HepG2 (cell line): ENCODE results near the gene SPOP. TPM values are rescaled to one million over a fixed set of nuclear protein-coding genes. Genes with fewer than 3 reads are reported as not detected.

Experiments
- BHLHE40 ChIP-seq: IDR thresholded peaks from 2 replicates; pipeline ENCODE4 v1.6.1; 2011; ENCODE audit warnings: low read length, improper control_type of control experiment
- CHCHD3 ChIP-seq: sonication (generic); formaldehyde crosslinking; IDR thresholded peaks from 2 replicates; pipeline ENCODE4 v1.8.0; 2022; ENCODE audit warnings: mild to moderate bottlenecking, missing genetic modification reagents, moderate library complexity
- EZH2 ChIP-seq: conservative IDR thresholded peaks from 2 replicates; pipeline ENCODE4 v1.6.1; 2012; ENCODE audit warnings: mild to moderate bottlenecking, low read depth, low read length, moderate library complexity
- ISL2 ChIP-seq: sonication (generic); formaldehyde crosslinking; IDR thresholded peaks from 2 replicates; pipeline ENCODE4 v1.5.0; 2020; ENCODE audit warnings: missing genetic modification reagents
- ISX ChIP-seq: sonication (generic); formaldehyde crosslinking; conservative IDR thresholded peaks from 2 replicates; pipeline ENCODE4 v1.5.0; 2020; ENCODE audit warnings: missing genetic modification reagents
- MAFK ChIP-seq, 2 experiments: IDR thresholded peaks in 1 of 2; conservative IDR thresholded peaks in 1 of 2; 2 replicates each; pipeline ENCODE4 v1.6.1; 2011; ENCODE audit warnings: improper control_type of control experiment in 2 of 2, low read length in 2 of 2
- MIER3 ChIP-seq: IDR thresholded peaks from 2 replicates; pipeline ENCODE4 v1.6.1; 2016; ENCODE audit warnings: missing compliant biosample characterization, borderline replicate concordance
- NRL ChIP-seq: sonication (generic); formaldehyde crosslinking; IDR thresholded peaks from 2 replicates; pipeline ENCODE4 v1.5.0; 2020; ENCODE audit warnings: missing genetic modification reagents, mild to moderate bottlenecking, moderate library complexity, borderline replicate concordance
- TAF15 ChIP-seq: fragments of 200-400 bp; formaldehyde crosslinking; IDR thresholded peaks from one replicate; pipeline ENCODE4 v1.6.1; 2018; ENCODE audit warnings: mild to moderate bottlenecking, low read depth, low read length; ENCODE audit not compliant: poor library complexity, severe bottlenecking
- ZMYM2 ChIP-seq: sonication (generic); formaldehyde crosslinking; IDR thresholded peaks from 2 replicates; pipeline ENCODE4 v1.8.0; 2022; ENCODE audit warnings: mild to moderate bottlenecking, missing genetic modification reagents
- ZNF468 ChIP-seq: sonication (generic); formaldehyde crosslinking; IDR thresholded peaks from 2 replicates; pipeline ENCODE4 v1.8.0; 2022; ENCODE audit warnings: mild to moderate bottlenecking, moderate library complexity, missing genetic modification reagents
- ZNF557 ChIP-seq: sonication (generic); formaldehyde crosslinking; IDR thresholded peaks from 2 replicates; pipeline ENCODE4 v1.4.0; 2020; ENCODE audit warnings: missing genetic modification reagents
- ZNF724P ChIP-seq: sonication (generic); formaldehyde crosslinking; IDR thresholded peaks from 2 replicates; pipeline ENCODE4 v1.8.0; 2022; ENCODE audit warnings: missing genetic modification reagents, borderline replicate concordance
- polyA plus RNA-seq, 8 experiments: library from polyadenylated mRNA; depleted of rRNA in 3 of 8; stranded (reverse) in 7 of 8; unstranded in 1 of 8; fragments of >200 nt; fragmentation: Illumina TruSeq in 4 of 8; extraction: Trizol in 4 of 8; gene quantifications; 2 replicates each; pipeline versions ENCODE4 v1.2.1 to v1.2.3, GENCODE V29; 2011 to 2016; ENCODE audit warnings: low read depth in 4 of 8, missing spikeins in 1 of 8, mixed read lengths in 1 of 8; ENCODE audit not compliant: insufficient read depth in 1 of 8
- total RNA-seq, 5 experiments: library from RNA; depleted of rRNA; stranded (reverse); fragments of >200 nt; fragmentation: Illumina TruSeq; extraction: Trizol; gene quantifications; 2 replicates each; pipeline ENCODE4 v1.2.3, GENCODE V29; 2016; ENCODE audit warnings: low read depth in 1 of 5
- TF ChIP-seq, protein P1 (sequence below): sonication (generic); formaldehyde crosslinking; IDR thresholded peaks from 2 replicates; pipeline ENCODE4 v1.4.0; 2020; ENCODE audit warnings: missing genetic modification reagents
- TF ChIP-seq, protein P2 (sequence below): sonication (generic); formaldehyde crosslinking; IDR thresholded peaks from 2 replicates; pipeline ENCODE4 v1.4.0; 2020; ENCODE audit warnings: mild to moderate bottlenecking, missing genetic modification reagents, borderline replicate concordance
- TF ChIP-seq, protein P3 (sequence below): sonication (generic); formaldehyde crosslinking; IDR thresholded peaks from 2 replicates; pipeline ENCODE4 v1.8.1; 2023; ENCODE audit warnings: missing genetic modification reagents, inconsistent platforms, borderline replicate concordance
- TF ChIP-seq, protein P4 (sequence below): sonication (generic); formaldehyde crosslinking; IDR thresholded peaks from 2 replicates; pipeline ENCODE4 v1.5.0; 2020; ENCODE audit warnings: missing genetic modification reagents
- TF ChIP-seq, protein P5 (sequence below): IDR thresholded peaks from 2 replicates; pipeline ENCODE4 v1.6.1; 2012; ENCODE audit warnings: inconsistent platforms

The SPOP gene
- total and polyA plus RNA-seq, 2 of the 13 experiments (the other 11 are each of a cell fraction or from before 2014, with no cell fraction given): 52.8 to 60.8 TPM

DNA sequence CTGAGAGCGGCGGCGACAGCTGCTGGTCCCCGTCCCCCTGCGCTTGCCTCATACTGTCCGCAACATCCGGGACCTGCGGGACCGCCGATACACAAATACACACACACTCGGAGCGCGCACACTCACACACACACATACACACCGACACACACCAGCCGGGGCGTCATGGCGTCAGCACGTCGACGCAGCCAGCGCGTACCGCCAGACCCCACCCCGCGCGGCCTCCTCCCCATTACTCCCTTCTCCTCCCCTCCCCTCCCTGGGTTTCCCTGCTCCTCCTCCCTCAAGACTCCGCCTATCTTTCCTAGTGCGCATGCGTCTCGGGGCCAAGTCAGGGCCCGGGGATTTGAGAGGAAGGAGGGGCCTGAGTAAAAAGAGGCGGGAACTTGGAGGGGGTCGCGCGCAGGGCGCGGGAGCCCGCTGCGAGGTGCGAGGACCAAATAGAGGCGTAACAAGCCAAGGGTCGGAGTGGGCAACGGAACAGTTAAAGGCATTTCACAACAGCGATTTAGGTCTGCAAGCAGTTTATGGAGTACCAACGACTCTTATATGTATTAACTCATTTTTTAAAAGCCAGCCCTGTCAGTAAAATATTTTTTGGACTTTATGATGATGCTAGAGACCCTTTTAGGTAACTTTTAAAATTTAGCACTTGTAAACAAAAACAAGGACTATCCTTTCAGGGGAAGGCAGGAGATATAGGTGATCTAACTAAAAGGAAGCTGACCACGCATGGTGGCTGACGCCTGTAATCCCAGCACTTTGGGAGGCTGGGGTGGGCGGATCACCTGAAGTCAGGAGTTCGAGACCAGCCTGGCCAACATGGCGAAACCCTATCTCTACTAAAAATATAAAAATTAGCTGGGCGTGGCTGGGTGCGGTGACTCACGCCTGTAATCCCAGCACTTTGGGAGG is at the start of gene SPOP (continued):
- TF ChIP-seq ISL2 (CRISPR knock-in tag) (peak; percentile 66), EZH2 (no peak), MIER3 (peak; percentile 99), ZMYM2 (CRISPR knock-in tag) (peak; percentile 99), ZNF468 (CRISPR knock-in tag) (peak; percentile 88; the same call in 1 of the 2 replicates), MAFK (conservative IDR thresholded peaks at IDR 0.05 in 1 of 2, IDR thresholded peaks at IDR 0.05 in 1 of 2; ENCODE audit: low read length in 2 of 2) (no peak), ZNF557 (CRISPR knock-in tag) (peak; percentile 99), TAF15 (no peak), NRL (CRISPR knock-in tag) (peak; percentile 93), CHCHD3 (peak; percentile 85; the same call in 1 of the 2 replicates), ISX (CRISPR knock-in tag) (peak; percentile 96; the same call in 1 of the 2 replicates), BHLHE40 (no peak; the same call in 1 of the 2 replicates), ZNF724P (CRISPR knock-in tag) (peak; percentile 97)
- TF ChIP-seq, protein P1, sequence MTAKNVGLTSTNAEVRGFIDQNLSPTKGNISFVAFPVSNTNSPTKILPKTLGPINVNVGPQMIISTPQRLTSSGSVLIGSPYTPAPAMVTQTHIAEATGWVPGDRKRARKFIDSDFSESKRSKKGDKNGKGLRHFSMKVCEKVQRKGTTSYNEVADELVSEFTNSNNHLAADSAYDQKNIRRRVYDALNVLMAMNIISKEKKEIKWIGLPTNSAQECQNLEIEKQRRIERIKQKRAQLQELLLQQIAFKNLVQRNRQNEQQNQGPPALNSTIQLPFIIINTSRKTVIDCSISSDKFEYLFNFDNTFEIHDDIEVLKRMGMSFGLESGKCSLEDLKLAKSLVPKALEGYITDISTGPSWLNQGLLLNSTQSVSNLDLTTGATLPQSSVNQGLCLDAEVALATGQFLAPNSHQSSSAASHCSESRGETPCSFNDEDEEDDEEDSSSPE (CRISPR knock-in tag): peak; percentile 100
- TF ChIP-seq, protein P2, sequence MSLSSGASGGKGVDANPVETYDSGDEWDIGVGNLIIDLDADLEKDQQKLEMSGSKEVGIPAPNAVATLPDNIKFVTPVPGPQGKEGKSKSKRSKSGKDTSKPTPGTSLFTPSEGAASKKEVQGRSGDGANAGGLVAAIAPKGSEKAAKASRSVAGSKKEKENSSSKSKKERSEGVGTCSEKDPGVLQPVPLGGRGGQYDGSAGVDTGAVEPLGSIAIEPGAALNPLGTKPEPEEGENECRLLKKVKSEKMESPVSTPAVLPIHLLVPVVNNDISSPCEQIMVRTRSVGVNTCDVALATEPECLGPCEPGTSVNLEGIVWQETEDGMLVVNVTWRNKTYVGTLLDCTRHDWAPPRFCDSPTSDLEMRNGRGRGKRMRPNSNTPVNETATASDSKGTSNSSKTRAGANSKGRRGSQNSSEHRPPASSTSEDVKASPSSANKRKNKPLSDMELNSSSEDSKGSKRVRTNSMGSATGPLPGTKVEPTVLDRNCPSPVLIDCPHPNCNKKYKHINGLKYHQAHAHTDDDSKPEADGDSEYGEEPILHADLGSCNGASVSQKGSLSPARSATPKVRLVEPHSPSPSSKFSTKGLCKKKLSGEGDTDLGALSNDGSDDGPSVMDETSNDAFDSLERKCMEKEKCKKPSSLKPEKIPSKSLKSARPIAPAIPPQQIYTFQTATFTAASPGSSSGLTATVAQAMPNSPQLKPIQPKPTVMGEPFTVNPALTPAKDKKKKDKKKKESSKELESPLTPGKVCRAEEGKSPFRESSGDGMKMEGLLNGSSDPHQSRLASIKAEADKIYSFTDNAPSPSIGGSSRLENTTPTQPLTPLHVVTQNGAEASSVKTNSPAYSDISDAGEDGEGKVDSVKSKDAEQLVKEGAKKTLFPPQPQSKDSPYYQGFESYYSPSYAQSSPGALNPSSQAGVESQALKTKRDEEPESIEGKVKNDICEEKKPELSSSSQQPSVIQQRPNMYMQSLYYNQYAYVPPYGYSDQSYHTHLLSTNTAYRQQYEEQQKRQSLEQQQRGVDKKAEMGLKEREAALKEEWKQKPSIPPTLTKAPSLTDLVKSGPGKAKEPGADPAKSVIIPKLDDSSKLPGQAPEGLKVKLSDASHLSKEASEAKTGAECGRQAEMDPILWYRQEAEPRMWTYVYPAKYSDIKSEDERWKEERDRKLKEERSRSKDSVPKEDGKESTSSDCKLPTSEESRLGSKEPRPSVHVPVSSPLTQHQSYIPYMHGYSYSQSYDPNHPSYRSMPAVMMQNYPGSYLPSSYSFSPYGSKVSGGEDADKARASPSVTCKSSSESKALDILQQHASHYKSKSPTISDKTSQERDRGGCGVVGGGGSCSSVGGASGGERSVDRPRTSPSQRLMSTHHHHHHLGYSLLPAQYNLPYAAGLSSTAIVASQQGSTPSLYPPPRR (CRISPR knock-in tag): peak; percentile 50; the same call in 1 of the 2 replicates
- TF ChIP-seq, protein P3, sequence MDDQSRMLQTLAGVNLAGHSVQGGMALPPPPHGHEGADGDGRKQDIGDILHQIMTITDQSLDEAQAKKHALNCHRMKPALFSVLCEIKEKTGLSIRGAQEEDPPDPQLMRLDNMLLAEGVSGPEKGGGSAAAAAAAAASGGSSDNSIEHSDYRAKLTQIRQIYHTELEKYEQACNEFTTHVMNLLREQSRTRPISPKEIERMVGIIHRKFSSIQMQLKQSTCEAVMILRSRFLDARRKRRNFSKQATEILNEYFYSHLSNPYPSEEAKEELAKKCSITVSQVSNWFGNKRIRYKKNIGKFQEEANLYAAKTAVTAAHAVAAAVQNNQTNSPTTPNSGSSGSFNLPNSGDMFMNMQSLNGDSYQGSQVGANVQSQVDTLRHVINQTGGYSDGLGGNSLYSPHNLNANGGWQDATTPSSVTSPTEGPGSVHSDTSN: peak; percentile 66
- TF ChIP-seq, protein P4, sequence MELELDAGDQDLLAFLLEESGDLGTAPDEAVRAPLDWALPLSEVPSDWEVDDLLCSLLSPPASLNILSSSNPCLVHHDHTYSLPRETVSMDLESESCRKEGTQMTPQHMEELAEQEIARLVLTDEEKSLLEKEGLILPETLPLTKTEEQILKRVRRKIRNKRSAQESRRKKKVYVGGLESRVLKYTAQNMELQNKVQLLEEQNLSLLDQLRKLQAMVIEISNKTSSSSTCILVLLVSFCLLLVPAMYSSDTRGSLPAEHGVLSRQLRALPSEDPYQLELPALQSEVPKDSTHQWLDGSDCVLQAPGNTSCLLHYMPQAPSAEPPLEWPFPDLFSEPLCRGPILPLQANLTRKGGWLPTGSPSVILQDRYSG: peak; percentile 97
- TF ChIP-seq, protein P5, sequence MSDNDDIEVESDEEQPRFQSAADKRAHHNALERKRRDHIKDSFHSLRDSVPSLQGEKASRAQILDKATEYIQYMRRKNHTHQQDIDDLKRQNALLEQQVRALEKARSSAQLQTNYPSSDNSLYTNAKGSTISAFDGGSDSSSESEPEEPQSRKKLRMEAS: peak; percentile 100
